ENCODE results near the gene ALDOC.

GRCh38 chr17:28622186-28622585 is 45.5 kb upstream of the ALDOC start:
- no peak for TF ChIP-seq EZH2 (IDR thresholded peaks at IDR 0.05; ENCODE audit: insufficient read depth, poor library complexity, severe bottlenecking)
- TF ChIP-seq EZH2phosphoT487 (IDR thresholded peaks at IDR 0.05; ENCODE audit: insufficient read depth, low read depth), result no peak

Measured in GM23248 (cell line).